Coronary artery (tissue), 2 donors: ENCODE measurements around the gene APOD.

Source experiments
- DNase-seq: peaks from one replicate; pipeline ENCODE4 v3.0.0-alpha.2; 2017; ENCODE audit warnings: low spot score
- H3K27ac ChIP-seq, 2 donors: fragments of 200-600 bp; sonication (generic); one replicate each; pipeline ENCODE4 v1.5.1; 2016 to 2019
- H3K4me3 ChIP-seq: fragments of 200-600 bp; sonication (generic); 2 replicates; pipeline ENCODE4 v1.5.1; 2016; ENCODE audit warnings: mild to moderate bottlenecking, moderate library complexity
- TF ChIP-seq, protein P1 (sequence below): fragments of 200-600 bp; sonication (generic); IDR thresholded peaks from one replicate; pipeline ENCODE4 v1.5.1; 2019; ENCODE audit warnings: antibody characterized with exemption

The APOD gene

DNA sequence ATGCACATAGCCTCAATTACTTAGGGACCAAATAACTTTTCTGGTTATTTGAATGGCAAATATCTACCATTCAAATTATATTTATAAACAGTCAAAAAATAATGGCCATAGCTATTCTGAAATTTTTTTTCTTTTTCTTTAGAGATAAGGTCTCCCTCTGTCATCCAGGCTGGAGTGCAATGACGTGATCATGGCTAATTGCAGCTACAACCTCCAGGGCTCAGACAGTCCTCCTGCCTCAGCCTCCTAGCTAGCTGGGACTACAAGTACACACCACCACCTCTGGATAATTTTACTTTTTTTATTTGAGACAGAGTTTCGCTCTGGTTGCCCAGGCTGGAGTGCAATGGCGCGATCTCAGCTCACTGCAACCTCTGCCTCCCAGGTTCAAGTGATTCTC, 57.2 kb downstream of the APOD start:
- TF ChIP-seq, protein P1, sequence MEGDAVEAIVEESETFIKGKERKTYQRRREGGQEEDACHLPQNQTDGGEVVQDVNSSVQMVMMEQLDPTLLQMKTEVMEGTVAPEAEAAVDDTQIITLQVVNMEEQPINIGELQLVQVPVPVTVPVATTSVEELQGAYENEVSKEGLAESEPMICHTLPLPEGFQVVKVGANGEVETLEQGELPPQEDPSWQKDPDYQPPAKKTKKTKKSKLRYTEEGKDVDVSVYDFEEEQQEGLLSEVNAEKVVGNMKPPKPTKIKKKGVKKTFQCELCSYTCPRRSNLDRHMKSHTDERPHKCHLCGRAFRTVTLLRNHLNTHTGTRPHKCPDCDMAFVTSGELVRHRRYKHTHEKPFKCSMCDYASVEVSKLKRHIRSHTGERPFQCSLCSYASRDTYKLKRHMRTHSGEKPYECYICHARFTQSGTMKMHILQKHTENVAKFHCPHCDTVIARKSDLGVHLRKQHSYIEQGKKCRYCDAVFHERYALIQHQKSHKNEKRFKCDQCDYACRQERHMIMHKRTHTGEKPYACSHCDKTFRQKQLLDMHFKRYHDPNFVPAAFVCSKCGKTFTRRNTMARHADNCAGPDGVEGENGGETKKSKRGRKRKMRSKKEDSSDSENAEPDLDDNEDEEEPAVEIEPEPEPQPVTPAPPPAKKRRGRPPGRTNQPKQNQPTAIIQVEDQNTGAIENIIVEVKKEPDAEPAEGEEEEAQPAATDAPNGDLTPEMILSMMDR = no peak
- no peak for DNase-seq
- Histone ChIP-seq H3K27ac (no peak overlapping the region), H3K4me3 (no peak overlapping the region)

GRCh38 chr3:195524171-195524896, 59.4 kb downstream of the APOD start:
- no peak for DNase-seq
- H3K27ac ChIP-seq = no peak overlapping the region
- no peak overlapping the region for H3K4me3 ChIP-seq
- TF ChIP-seq, protein P1 = no peak

DNA sequence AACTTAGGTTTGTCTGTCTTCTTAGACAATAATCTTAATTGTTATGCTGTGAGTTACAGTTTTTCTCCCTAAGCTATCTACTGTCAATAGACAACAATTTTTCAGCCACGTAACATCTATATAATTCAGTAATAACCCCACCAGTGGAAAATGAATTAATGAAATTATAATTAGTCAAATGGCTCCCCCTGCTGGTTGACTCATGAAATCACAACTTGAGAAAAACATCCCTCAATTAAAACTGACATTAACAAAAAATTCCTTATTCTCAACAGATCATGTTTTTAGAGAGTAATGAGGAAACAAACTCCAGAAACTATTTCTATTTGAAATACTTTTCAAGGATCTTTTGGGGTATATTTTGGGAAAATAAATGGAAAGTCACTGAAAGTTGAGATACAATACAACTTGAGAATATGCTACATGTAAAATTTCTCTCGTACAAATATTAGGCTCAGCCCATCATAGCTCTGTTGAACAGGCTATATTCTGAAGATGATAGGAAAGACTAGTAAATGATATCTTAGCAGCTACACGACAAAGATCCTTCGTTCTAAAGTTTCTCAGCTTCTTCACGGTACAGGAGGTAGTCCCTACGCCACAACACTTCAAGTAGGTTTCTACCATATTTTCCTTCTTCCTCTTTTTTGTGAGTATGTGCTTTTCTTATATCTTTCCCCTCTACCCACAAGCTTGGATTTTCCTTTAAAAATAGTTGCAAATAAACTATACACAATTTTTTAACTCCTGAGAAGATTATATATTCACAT, 61.3 kb downstream of the APOD start:
- Histone ChIP-seq H3K27ac (no peak overlapping the region), H3K4me3 (no peak overlapping the region)
- DNase-seq = no peak
- TF ChIP-seq, protein P1 = peak; percentile 55
